Measurements from ENCODE around the gene SARDH.

GRCh38 chr9:133632806-133633680, 105.1 kb downstream of the SARDH start:
- TF ChIP-seq CTCF (IDR thresholded peaks at IDR 0.05), result no peak
- no peak for TF ChIP-seq POLR2A (IDR thresholded peaks at IDR 0.05)
